Aorta (tissue), 5 donors: Measurements from ENCODE around the gene TMEM229A. TPM values are rescaled to one million over a fixed set of nuclear protein-coding genes. Genes with fewer than 3 reads are reported as not detected.
"Not testable (repeated sequence)": the region's sequence is repeated elsewhere in the genome, so short reads cannot be mapped to it uniquely, and the experiment has no call there.

Experiments used
- ATAC-seq: fragments of 200-7000 bp; cut with Tn5 transposase; one replicate; pipeline ENCODE4 v1.9.1; 2022; ENCODE audit warnings: moderate library complexity; ENCODE audit not compliant: low FRiP score
- DNase-seq, 2 donors: peaks; one replicate each; pipeline ENCODE4 v3.0.0-alpha.2; 2020
- H3K27ac ChIP-seq, 2 donors: one replicate each; pipeline ENCODE4 v1.5.1; 2013; ENCODE audit warnings: low read length in 2 of 2, mild to moderate bottlenecking in 2 of 2, moderate library complexity in 2 of 2, control low read depth in 1 of 2, inconsistent platforms in 1 of 2, low read depth in 1 of 2
- H3K27me3 ChIP-seq, 2 donors: one replicate each; pipeline ENCODE4 v1.6.1; 2013; ENCODE audit warnings: control low read depth in 1 of 2, low read length in 1 of 2, mild to moderate bottlenecking in 1 of 2, moderate library complexity in 1 of 2; ENCODE audit not compliant: insufficient read depth in 2 of 2, control insufficient read depth in 1 of 2
- H3K36me3 ChIP-seq, 2 donors: one replicate each; pipeline ENCODE4 v1.6.1; 2013; ENCODE audit warnings: control low read depth in 1 of 2, low read length in 1 of 2, mild to moderate bottlenecking in 1 of 2; ENCODE audit not compliant: insufficient read depth in 2 of 2, control insufficient read depth in 1 of 2
- H3K4me1 ChIP-seq, 2 donors: one replicate each; pipeline ENCODE4 v1.6.1; 2013; ENCODE audit warnings: low read length in 2 of 2, control low read depth in 1 of 2, mild to moderate bottlenecking in 1 of 2, moderate library complexity in 1 of 2; ENCODE audit not compliant: insufficient read depth in 2 of 2, control insufficient read depth in 1 of 2
- H3K4me3 ChIP-seq, 2 donors: one replicate each; pipeline ENCODE4 v1.5.1; 2013; ENCODE audit warnings: low read length in 2 of 2, control low read depth in 1 of 2, mild to moderate bottlenecking in 1 of 2
- H3K9me3 ChIP-seq: one replicate; pipeline ENCODE4 v1.6.1; 2013; ENCODE audit warnings: mild to moderate bottlenecking, low read length; ENCODE audit not compliant: control insufficient read depth
- whole genome bisulfite sequencing, 2 donors: extraction: QIAGEN DNeasy Blood & Tissue Kit; methylation state at CpG; one replicate each; pipeline ENCODE4 v1.1.7; 2013; 5-methylcytosine and 5-hydroxymethylcytosine counted together
- intact Hi-C, 2 donors: fragments of 100-400 bp; cut with DNase I; formaldehyde crosslinking; loops; one replicate each; pipeline versions ENCODE4 v1.14.2 to v1.15.0; 2022
- polyA plus RNA-seq, 2 donors: library from polyadenylated mRNA; stranded (reverse); fragments of 200-250 nt; gene quantifications; one replicate each; pipeline ENCODE4 v1.2.3, GENCODE V29; 2013
- total RNA-seq, 2 donors: library from RNA; stranded (reverse); fragmentation: NEBNext Ultra II Directional; extraction: Animal tissue kit (Norgen Biotek cat#: 25700); gene quantifications; one replicate each; pipeline ENCODE4 v1.2.1, GENCODE V29; 2021
- donor health status: healthy with polysubstance abuse.
- donor health status: Bipolar disorder and iron deficiency.
- donor health status: DM: no; HTN: no; CAD: no.
- donor health status: DM: no; HTN: no; CAD: no.
- donor health status: DM: yes; HTN: yes; CAD: no.

TMEM229A gene
- total and polyA plus RNA-seq, 4 donors = 0.63 TPM; not detected in 3

GRCh38 chr7:124060528-124060927, 27.7 kb upstream of the TMEM229A start:
- DNase-seq (no peak), ATAC-seq (no peak)
- Histone ChIP-seq H3K27me3 (no peaks in the 10 kb centered on the region), H3K36me3 (no peaks in the 10 kb centered on the region), H3K9me3 (no peaks in the 10 kb centered on the region), H3K27ac (no peak overlapping the region), H3K4me1 (no peaks in the 10 kb centered on the region), H3K4me3 (no peak overlapping the region)
- WGBS, 2 donors = 55 to 61% methylated on average over 2 of the region's 2 CpGs
- intact Hi-C loops = no loop called here

DNA sequence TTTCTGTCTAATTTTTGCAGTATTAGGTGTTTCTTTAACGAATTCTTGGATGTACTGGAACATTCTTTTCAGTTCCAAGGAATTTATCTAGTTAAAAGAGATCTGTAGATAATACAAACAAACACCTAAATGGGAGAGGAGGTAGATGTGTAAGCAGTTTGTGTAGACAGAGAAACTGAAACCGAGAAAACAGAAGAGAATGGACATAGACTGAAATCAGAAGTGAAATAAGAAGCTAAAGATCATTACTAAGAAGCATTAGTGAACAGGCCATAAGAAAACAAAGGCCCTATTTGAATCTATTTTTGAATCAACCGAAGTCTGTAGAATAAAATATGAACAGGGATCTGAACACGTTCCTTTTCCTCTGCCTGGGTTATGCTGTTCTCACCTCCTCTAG, 26.5 kb upstream of the TMEM229A start:
- WGBS, 2 donors = 58 to 66% methylated on average over 4 of the region's 4 CpGs
- H3K27me3 ChIP-seq = no peaks in the 10 kb centered on the region
- H3K36me3 ChIP-seq = no peaks in the 10 kb centered on the region
- ATAC-seq (no peak), DNase-seq (no peak)
- H3K4me3 ChIP-seq = no peak overlapping the region
- H3K4me1 ChIP-seq = no peaks in the 10 kb centered on the region
- intact Hi-C loops = no loop called here
- no peaks in the 10 kb centered on the region for H3K9me3 ChIP-seq
- no peak overlapping the region for H3K27ac ChIP-seq

GRCh38 chr7:124058515-124058914, 25.6 kb upstream of the TMEM229A start:
- no peak for ATAC-seq
- Histone ChIP-seq H3K4me3 (no peak overlapping the region), H3K27ac (no peak overlapping the region), H3K9me3 (no peaks in the 10 kb centered on the region), H3K27me3 (no peaks in the 10 kb centered on the region), H3K4me1 (no peaks in the 10 kb centered on the region), H3K36me3 (no peaks in the 10 kb centered on the region)
- no peak for DNase-seq
- intact Hi-C loops = no loop called here
- 54 to 56% methylated on average over 2 of the region's 2 CpGs for WGBS, 2 donors

DNA sequence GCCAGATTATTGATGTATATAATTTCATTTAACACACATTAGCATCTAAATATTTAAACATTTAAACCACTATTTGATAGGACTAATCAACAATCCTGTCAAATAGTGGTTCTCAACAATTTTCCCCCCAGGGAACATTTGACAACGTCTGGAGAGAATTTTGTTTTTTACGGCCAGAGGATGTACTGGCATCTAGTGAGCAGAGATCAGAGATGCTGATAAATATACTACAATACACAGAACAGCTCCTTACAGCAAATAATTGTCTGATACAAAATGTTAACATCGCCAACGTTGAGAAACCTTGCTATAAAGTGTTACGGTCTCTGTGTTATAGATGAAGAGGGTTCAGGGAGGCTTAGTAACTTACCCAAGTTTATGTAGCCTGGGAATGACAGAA, 25.0 kb upstream of the TMEM229A start:
- H3K36me3 ChIP-seq = no peaks in the 10 kb centered on the region
- ATAC-seq = no peak
- no peak overlapping the region for H3K27ac ChIP-seq
- 59 to 63% methylated on average over 5 of the region's 5 CpGs for WGBS, 2 donors
- H3K4me3 ChIP-seq = no peak overlapping the region
- no peaks in the 10 kb centered on the region for H3K9me3 ChIP-seq
- H3K27me3 ChIP-seq = no peaks in the 10 kb centered on the region
- DNase-seq = no peak
- H3K4me1 ChIP-seq = no peaks in the 10 kb centered on the region
- intact Hi-C loops = no loop called here

- intact Hi-C loops = no loop called here
Measured at GRCh38 chr7:124056234-124056633, 23.4 kb upstream of the TMEM229A start.

GRCh38 chr7:124051681-124052377, 19.0 kb upstream of the TMEM229A start:
- 37 to 59% methylated on average over 1 of the region's 1 CpG for WGBS, 2 donors
- Histone ChIP-seq H3K4me1 (no peaks in the 10 kb centered on the region), H3K9me3 (no peaks in the 10 kb centered on the region), H3K27ac (no peak overlapping the region), H3K27me3 (no peaks in the 10 kb centered on the region), H3K36me3 (no peaks in the 10 kb centered on the region), H3K4me3 (no peak overlapping the region)
- intact Hi-C loops = no loop called here
- DNase-seq = no peak
- no peak for ATAC-seq

More at GRCh38 chr7:124056234-124056633, 23.4 kb upstream of the TMEM229A start:
- WGBS, 2 donors = 63 to 65% methylated on average over 1 of the region's 1 CpG
- Histone ChIP-seq H3K27me3 (no peaks in the 10 kb centered on the region), H3K9me3 (no peaks in the 10 kb centered on the region), H3K4me3 (no peak overlapping the region), H3K4me1 (no peaks in the 10 kb centered on the region), H3K27ac (no peak overlapping the region), H3K36me3 (no peaks in the 10 kb centered on the region)
- no peak for DNase-seq
- ATAC-seq = no peak

- no peak for ATAC-seq
Measured at GRCh38 chr7:124042826-124043225, 10.0 kb upstream of the TMEM229A start.

DNA sequence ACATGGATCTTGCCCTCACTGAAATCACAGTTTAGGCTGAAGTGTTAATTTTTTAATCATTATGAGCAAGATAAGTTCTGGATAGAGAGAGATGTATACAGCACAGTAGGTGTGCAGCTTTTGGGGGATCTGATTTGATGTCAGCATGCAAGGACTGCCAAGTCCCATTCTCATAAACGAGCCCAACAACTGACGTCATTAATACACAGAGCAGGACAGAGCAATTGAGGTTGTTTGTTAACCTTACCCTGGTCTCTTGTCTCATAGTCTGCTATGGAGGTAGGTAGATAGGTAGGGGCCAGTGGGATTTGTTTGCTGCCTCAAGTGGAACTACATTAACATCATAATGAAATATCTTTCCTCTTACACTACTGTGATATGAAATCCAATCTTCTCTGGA, 8.6 kb upstream of the TMEM229A start:
- no peak overlapping the region for H3K4me3 ChIP-seq
- H3K27ac ChIP-seq = no peak overlapping the region
- H3K4me1 ChIP-seq = no peaks in the 10 kb centered on the region
- intact Hi-C loops = no loop called here
- H3K27me3 ChIP-seq = no peaks in the 10 kb centered on the region
- ATAC-seq (no peak), DNase-seq (no peak)
- H3K9me3 ChIP-seq = no peaks in the 10 kb centered on the region
- 55 to 62% methylated on average over 2 of the region's 2 CpGs for WGBS, 2 donors
- H3K36me3 ChIP-seq = no peaks in the 10 kb centered on the region

More at GRCh38 chr7:124042826-124043225, 10.0 kb upstream of the TMEM229A start:
- H3K27ac ChIP-seq = no peak overlapping the region
- H3K9me3 ChIP-seq = no peaks in the 10 kb centered on the region
- no peaks in the 10 kb centered on the region for H3K36me3 ChIP-seq
- no peaks in the 10 kb centered on the region for H3K4me1 ChIP-seq
- no peak overlapping the region for H3K4me3 ChIP-seq
- WGBS, 2 donors = 96 to 97% methylated on average over 2 of the region's 2 CpGs
- intact Hi-C loops = no loop called here
- DNase-seq = no peak
- no peaks in the 10 kb centered on the region for H3K27me3 ChIP-seq

GRCh38 chr7:124037902-124038301, 5.0 kb upstream of the TMEM229A start:
- 71 to 81% methylated on average over 5 of the region's 5 CpGs for WGBS, 2 donors
- H3K4me3 ChIP-seq, intact Hi-C loops: not testable (repeated sequence)

More at GRCh38 chr7:124037902-124038301, 5.0 kb upstream of the TMEM229A start:
- not testable (repeated sequence) for ATAC-seq, H3K36me3 ChIP-seq, H3K27me3 ChIP-seq, H3K27ac ChIP-seq, H3K9me3 ChIP-seq, H3K4me1 ChIP-seq, DNase-seq
